ENCODE results near the gene EPB42. TPM values are rescaled to one million over a fixed set of nuclear protein-coding genes. Genes with fewer than 3 reads are reported as not detected.

The EPB42 gene
- total RNA-seq, 1 experiment from 2014 or later: not detected

- H3K27ac Mint-ChIP-seq (ENCODE audit: unreplicated experiment): no peak overlapping the region
- no peak overlapping the region for H3K4me3 Mint-ChIP-seq (ENCODE audit: unreplicated experiment)
- H3K36me3 Mint-ChIP-seq (ENCODE audit: insufficient read depth, unreplicated experiment): peaks cover 17% of the 10 kb centered on the region
- Histone ChIP-seq H3K36me3 (ENCODE audit: control insufficient read depth, insufficient read depth, low read length) (no peaks in the 10 kb centered on the region), H3K4me1 (no peaks in the 10 kb centered on the region), H3K27me3 (replicated peaks; ENCODE audit: control insufficient read depth, insufficient read depth, low read length) (no peaks in the 10 kb centered on the region), H3K4me3 (ENCODE audit: low read depth, low read length) (no peak overlapping the region), H3K9me3 (no peaks in the 10 kb centered on the region)
- no peak for TF ChIP-seq CTCF (IDR thresholded peaks at IDR 0.05; ENCODE audit: insufficient read depth in 1 of 2, low read depth in 1 of 2, low read length in 1 of 2, severe bottlenecking in 1 of 2, unreplicated experiment in 1 of 2)
- BruUV-seq (replicated peaks): no TSS peak
- H3K4me1 Mint-ChIP-seq (ENCODE audit: low read depth, unreplicated experiment): no peaks in the 10 kb centered on the region
- no peaks in the 10 kb centered on the region for H3K27me3 Mint-ChIP-seq (ENCODE audit: insufficient read depth, unreplicated experiment)
- H3K9me3 Mint-ChIP-seq (ENCODE audit: unreplicated experiment): peaks cover 10% of the 10 kb centered on the region
- intact Hi-C loops (cut with micrococcal nuclease; ENCODE audit: unreplicated experiment): no loop called here
- CTCF ChIA-PET: no interaction called here
- POLR2A ChIA-PET: no interaction called here
- DNase-seq: no peak
These were observed 27.1 kb downstream of the EPB42 start for GRCh38 chr15:43193710-43194109.

GRCh38 chr15:43190178-43190577 is 30.6 kb downstream of the EPB42 start:
- no peak for DNase-seq
- no peak for TF ChIP-seq CTCF (IDR thresholded peaks at IDR 0.05; ENCODE audit: insufficient read depth in 1 of 2, low read depth in 1 of 2, low read length in 1 of 2, severe bottlenecking in 1 of 2, unreplicated experiment in 1 of 2)
- BruUV-seq (replicated peaks): no TSS peak
- Histone ChIP-seq H3K9me3 (no peaks in the 10 kb centered on the region), H3K27me3 (replicated peaks; ENCODE audit: control insufficient read depth, insufficient read depth, low read length) (no peaks in the 10 kb centered on the region), H3K4me3 (ENCODE audit: low read depth, low read length) (no peak overlapping the region), H3K4me1 (peaks cover 7% of the 10 kb centered on the region), H3K36me3 (ENCODE audit: control insufficient read depth, insufficient read depth, low read length) (no peaks in the 10 kb centered on the region)
- H3K4me3 Mint-ChIP-seq (ENCODE audit: unreplicated experiment): no peak overlapping the region
- no peak overlapping the region for H3K27ac Mint-ChIP-seq (ENCODE audit: unreplicated experiment)
- peaks cover 31% of the 10 kb centered on the region for H3K36me3 Mint-ChIP-seq (ENCODE audit: insufficient read depth, unreplicated experiment)
- CTCF ChIA-PET: no interaction called here
- H3K9me3 Mint-ChIP-seq (ENCODE audit: unreplicated experiment): no peaks in the 10 kb centered on the region
- intact Hi-C loops (cut with micrococcal nuclease; ENCODE audit: unreplicated experiment): no loop called here
- H3K4me1 Mint-ChIP-seq (ENCODE audit: low read depth, unreplicated experiment): no peaks in the 10 kb centered on the region
- H3K27me3 Mint-ChIP-seq (ENCODE audit: insufficient read depth, unreplicated experiment): no peaks in the 10 kb centered on the region
- POLR2A ChIA-PET: no interaction called here

GRCh38 chr15:43189296-43189695 is 31.5 kb downstream of the EPB42 start:
- no peak for TF ChIP-seq CTCF (IDR thresholded peaks at IDR 0.05; ENCODE audit: insufficient read depth in 1 of 2, low read depth in 1 of 2, low read length in 1 of 2, severe bottlenecking in 1 of 2, unreplicated experiment in 1 of 2)
- ChIA-PET CTCF (no interaction called here), POLR2A (no interaction called here)
- Mint-ChIP-seq H3K27me3 (ENCODE audit: insufficient read depth, unreplicated experiment) (no peaks in the 10 kb centered on the region), H3K36me3 (ENCODE audit: insufficient read depth, unreplicated experiment) (peaks cover 27% of the 10 kb centered on the region), H3K27ac (ENCODE audit: unreplicated experiment) (no peak overlapping the region), H3K4me3 (ENCODE audit: unreplicated experiment) (no peak overlapping the region), H3K4me1 (ENCODE audit: low read depth, unreplicated experiment) (peaks cover 4% of the 10 kb centered on the region), H3K9me3 (ENCODE audit: unreplicated experiment) (no peaks in the 10 kb centered on the region)
- H3K27me3 ChIP-seq (replicated peaks; ENCODE audit: control insufficient read depth, insufficient read depth, low read length): no peaks in the 10 kb centered on the region
- intact Hi-C loops (cut with micrococcal nuclease; ENCODE audit: unreplicated experiment): no loop called here
- no peaks in the 10 kb centered on the region for H3K36me3 ChIP-seq (ENCODE audit: control insufficient read depth, insufficient read depth, low read length)
- no peak for DNase-seq
- no TSS peak for BruUV-seq (replicated peaks)
- no peaks in the 10 kb centered on the region for H3K9me3 ChIP-seq
- H3K4me3 ChIP-seq (ENCODE audit: low read depth, low read length): no peak overlapping the region
- peaks cover 12% of the 10 kb centered on the region for H3K4me1 ChIP-seq
